ENCODE measurements around the gene THSD4.

- TF ChIP-seq EZH2 (IDR thresholded peaks at IDR 0.05; ENCODE audit: low read length): no peak
- TF ChIP-seq CTCF (optimal IDR thresholded peaks at IDR 0.05 in 1 of 3, IDR thresholded peaks at IDR 0.05 in 1 of 3, conservative IDR thresholded peaks at IDR 0.05 in 1 of 3; ENCODE audit: extremely low read depth in 1 of 3, insufficient read depth in 2 of 3, low read length in 3 of 3): no peak
Measured at GRCh38 chr15:71434774-71435173, 319.5 kb downstream of the THSD4 start.
